ENCODE results near the gene CACNA1G. TPM values are rescaled to one million over a fixed set of nuclear protein-coding genes. Genes with fewer than 3 reads are reported as not detected.

Gene CACNA1G
- total RNA-seq, 1 donor from 2014 or later: 0.11 TPM

DNA sequence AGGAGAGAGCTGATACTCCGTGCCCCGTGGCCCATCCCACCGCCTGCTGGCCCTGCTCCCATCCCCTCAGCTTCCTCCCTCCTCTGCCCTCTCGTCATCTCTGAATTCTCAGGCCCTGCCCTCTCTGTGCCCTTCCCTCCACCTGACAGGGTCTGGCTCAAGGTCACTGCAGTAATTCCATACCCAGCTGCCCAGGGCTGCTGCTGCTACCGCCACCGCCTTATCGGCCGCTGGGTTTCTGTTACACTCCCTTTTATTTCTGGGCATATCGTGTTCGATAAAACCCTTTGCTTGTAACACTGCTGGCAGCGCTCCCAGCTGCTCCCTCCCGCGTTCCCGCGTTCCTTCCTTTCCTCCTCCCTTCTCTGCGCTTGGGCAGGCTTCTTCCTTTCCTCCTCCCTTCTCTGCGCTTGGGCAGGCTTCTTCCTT is 26.8 kb upstream of the CACNA1G start:
- no peak for TF ChIP-seq CTCF (IDR thresholded peaks at IDR 0.05)
- Mint-ChIP-seq H3K27me3 (ENCODE audit: unreplicated experiment) (peaks cover 44% of the 10 kb centered on the region), H3K4me3 (ENCODE audit: unreplicated experiment) (no peak overlapping the region), H3K27ac (ENCODE audit: unreplicated experiment) (no peak overlapping the region), H3K36me3 (ENCODE audit: unreplicated experiment) (no peaks in the 10 kb centered on the region), H3K4me1 (ENCODE audit: unreplicated experiment) (peaks cover 12% of the 10 kb centered on the region), H3K9me3 (ENCODE audit: unreplicated experiment) (no peaks in the 10 kb centered on the region)
- DNase-seq (ENCODE audit: extremely low spot score, unreplicated experiment): no peak

DNA sequence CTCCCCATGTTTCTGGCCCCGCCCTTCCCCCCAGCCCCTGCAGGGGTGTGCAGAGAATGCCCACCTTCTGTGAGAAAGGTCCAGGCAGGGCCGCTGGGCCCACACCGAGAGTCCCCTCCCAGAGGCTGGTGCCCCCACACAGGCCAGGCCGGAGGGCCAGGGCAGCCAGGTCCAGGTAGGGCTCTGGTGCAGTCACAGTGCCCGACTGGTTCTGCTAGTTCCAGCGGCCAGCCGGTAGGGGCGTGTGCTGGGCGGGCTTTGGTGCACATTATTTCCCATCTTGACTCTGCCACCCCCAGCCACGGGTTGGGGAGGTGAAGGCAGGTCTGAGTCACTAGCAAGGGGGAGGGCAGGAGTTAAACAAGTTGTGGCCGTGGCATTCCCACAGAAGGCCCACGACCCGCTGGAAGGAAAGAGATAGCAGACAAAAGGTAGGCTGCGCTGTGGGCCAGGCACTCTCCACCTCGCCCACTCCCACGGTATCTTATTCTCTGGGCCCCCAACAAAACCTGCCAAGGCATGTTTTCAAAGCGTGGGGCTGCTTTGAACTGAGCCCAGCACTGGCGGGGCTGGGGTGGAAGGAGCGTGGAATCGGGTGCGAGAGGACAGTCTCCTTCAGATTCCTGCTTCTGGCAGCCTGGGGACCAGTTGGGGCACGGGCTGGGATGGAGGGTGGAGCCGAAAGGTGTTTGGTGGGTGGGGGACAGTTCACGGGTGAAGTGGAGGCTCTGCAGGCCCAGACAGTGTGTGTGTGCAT is 26.1 kb upstream of the CACNA1G start:
- H3K4me1 Mint-ChIP-seq (ENCODE audit: unreplicated experiment): peaks cover 12% of the 10 kb centered on the region
- H3K27me3 Mint-ChIP-seq (ENCODE audit: unreplicated experiment): peaks cover 40% of the 10 kb centered on the region
- no peak for DNase-seq (ENCODE audit: extremely low spot score, unreplicated experiment)
- no peaks in the 10 kb centered on the region for H3K9me3 Mint-ChIP-seq (ENCODE audit: unreplicated experiment)
- TF ChIP-seq CTCF (IDR thresholded peaks at IDR 0.05): no peak
- H3K27ac Mint-ChIP-seq (ENCODE audit: unreplicated experiment): no peak overlapping the region
- H3K4me3 Mint-ChIP-seq (ENCODE audit: unreplicated experiment): no peak overlapping the region
- H3K36me3 Mint-ChIP-seq (ENCODE audit: unreplicated experiment): no peaks in the 10 kb centered on the region

- H3K4me1 Mint-ChIP-seq (ENCODE audit: unreplicated experiment): peaks cover 12% of the 10 kb centered on the region
- H3K4me3 Mint-ChIP-seq (ENCODE audit: unreplicated experiment): no peak overlapping the region
- DNase-seq (ENCODE audit: extremely low spot score, unreplicated experiment): no peak
- H3K36me3 Mint-ChIP-seq (ENCODE audit: unreplicated experiment): no peaks in the 10 kb centered on the region
- TF ChIP-seq CTCF (IDR thresholded peaks at IDR 0.05): no peak
- no peak overlapping the region for H3K27ac Mint-ChIP-seq (ENCODE audit: unreplicated experiment)
- H3K27me3 Mint-ChIP-seq (ENCODE audit: unreplicated experiment): peaks cover 34% of the 10 kb centered on the region
- no peaks in the 10 kb centered on the region for H3K9me3 Mint-ChIP-seq (ENCODE audit: unreplicated experiment)
These were observed 25.6 kb upstream of the CACNA1G start for GRCh38 chr17:50534979-50535326.

- H3K4me1 Mint-ChIP-seq (ENCODE audit: unreplicated experiment): peaks cover 12% of the 10 kb centered on the region
- no peaks in the 10 kb centered on the region for H3K9me3 Mint-ChIP-seq (ENCODE audit: unreplicated experiment)
- H3K4me3 Mint-ChIP-seq (ENCODE audit: unreplicated experiment): no peak overlapping the region
- DNase-seq (ENCODE audit: extremely low spot score, unreplicated experiment): no peak
- no peak overlapping the region for H3K27ac Mint-ChIP-seq (ENCODE audit: unreplicated experiment)
- H3K27me3 Mint-ChIP-seq (ENCODE audit: unreplicated experiment): peaks cover 33% of the 10 kb centered on the region
- no peak for TF ChIP-seq CTCF (IDR thresholded peaks at IDR 0.05)
- no peaks in the 10 kb centered on the region for H3K36me3 Mint-ChIP-seq (ENCODE audit: unreplicated experiment)
These were observed 25.1 kb upstream of the CACNA1G start for GRCh38 chr17:50535407-50535806.

- H3K9me3 Mint-ChIP-seq (ENCODE audit: unreplicated experiment): no peaks in the 10 kb centered on the region
- TF ChIP-seq CTCF (IDR thresholded peaks at IDR 0.05): no peak
- DNase-seq (ENCODE audit: extremely low spot score, unreplicated experiment): no peak
- peaks cover 18% of the 10 kb centered on the region for H3K27me3 Mint-ChIP-seq (ENCODE audit: unreplicated experiment)
- no peaks in the 10 kb centered on the region for H3K36me3 Mint-ChIP-seq (ENCODE audit: unreplicated experiment)
- peaks cover 16% of the 10 kb centered on the region for H3K4me1 Mint-ChIP-seq (ENCODE audit: unreplicated experiment)
- no peak overlapping the region for H3K27ac Mint-ChIP-seq (ENCODE audit: unreplicated experiment)
- no peak overlapping the region for H3K4me3 Mint-ChIP-seq (ENCODE audit: unreplicated experiment)
These were observed 23.6 kb upstream of the CACNA1G start for GRCh38 chr17:50536683-50537646.

Measured in osteocyte (in vitro differentiated cells).